ENCODE results near the gene CDKAL1. TPM values are rescaled to one million over a fixed set of nuclear protein-coding genes. Genes with fewer than 3 reads are reported as not detected.
A peak's percentile ranks its signal among the peaks of the same experiment; 100 is the strongest.

Gene CDKAL1
- total and polyA plus RNA-seq, 11 donors: 3.2 to 14.3 (median 9.3) TPM

DNA sequence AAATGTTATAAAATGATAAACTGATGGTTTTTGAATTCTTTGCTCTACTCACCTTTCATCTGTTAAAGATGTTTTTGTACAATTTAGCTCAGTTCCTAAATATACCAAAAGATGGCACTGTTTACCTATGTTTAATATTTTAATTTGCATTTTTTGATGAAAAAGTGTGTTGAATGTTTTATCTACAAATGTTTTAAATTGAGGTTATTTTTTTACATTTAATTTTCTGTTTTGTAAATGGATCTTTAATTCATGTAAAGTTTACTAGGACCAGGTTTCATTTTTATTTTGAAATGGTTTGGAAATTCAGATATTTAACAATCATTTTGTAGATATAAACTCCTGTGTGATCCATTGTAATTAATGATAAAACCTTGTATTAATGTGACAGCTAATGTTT lies 30.0 kb downstream of the CDKAL1 start:
- DNase-seq (no peak), ATAC-seq (no peak)
- Histone ChIP-seq H3K9me3 (no peaks in the 10 kb centered on the region), H3K4me1 (peaks cover 0 to 8% (median 0%) of the 10 kb centered on the region in 12 donors), H3K27me3 (no peaks in the 10 kb centered on the region), H3K36me3 (no peaks in the 10 kb centered on the region), H3K4me3 (no peak overlapping the region), H3K27ac (no peak overlapping the region)
- intact Hi-C loops (cut with DNase I): loop anchor here in 8 of 10 donors (2.0 to 5.0 kb wide), 4 partner anchors 1023 to 1373 kb away; partner anchors contain the start of gene SOX4 (in 1 of the 8)
- TF ChIP-seq POLR2A (IDR thresholded peaks at IDR 0.05): no peak
- TF ChIP-seq, protein P1, sequence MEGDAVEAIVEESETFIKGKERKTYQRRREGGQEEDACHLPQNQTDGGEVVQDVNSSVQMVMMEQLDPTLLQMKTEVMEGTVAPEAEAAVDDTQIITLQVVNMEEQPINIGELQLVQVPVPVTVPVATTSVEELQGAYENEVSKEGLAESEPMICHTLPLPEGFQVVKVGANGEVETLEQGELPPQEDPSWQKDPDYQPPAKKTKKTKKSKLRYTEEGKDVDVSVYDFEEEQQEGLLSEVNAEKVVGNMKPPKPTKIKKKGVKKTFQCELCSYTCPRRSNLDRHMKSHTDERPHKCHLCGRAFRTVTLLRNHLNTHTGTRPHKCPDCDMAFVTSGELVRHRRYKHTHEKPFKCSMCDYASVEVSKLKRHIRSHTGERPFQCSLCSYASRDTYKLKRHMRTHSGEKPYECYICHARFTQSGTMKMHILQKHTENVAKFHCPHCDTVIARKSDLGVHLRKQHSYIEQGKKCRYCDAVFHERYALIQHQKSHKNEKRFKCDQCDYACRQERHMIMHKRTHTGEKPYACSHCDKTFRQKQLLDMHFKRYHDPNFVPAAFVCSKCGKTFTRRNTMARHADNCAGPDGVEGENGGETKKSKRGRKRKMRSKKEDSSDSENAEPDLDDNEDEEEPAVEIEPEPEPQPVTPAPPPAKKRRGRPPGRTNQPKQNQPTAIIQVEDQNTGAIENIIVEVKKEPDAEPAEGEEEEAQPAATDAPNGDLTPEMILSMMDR (IDR thresholded peaks at IDR 0.05): peak; percentile 59 to 78 (median 67)

DNA sequence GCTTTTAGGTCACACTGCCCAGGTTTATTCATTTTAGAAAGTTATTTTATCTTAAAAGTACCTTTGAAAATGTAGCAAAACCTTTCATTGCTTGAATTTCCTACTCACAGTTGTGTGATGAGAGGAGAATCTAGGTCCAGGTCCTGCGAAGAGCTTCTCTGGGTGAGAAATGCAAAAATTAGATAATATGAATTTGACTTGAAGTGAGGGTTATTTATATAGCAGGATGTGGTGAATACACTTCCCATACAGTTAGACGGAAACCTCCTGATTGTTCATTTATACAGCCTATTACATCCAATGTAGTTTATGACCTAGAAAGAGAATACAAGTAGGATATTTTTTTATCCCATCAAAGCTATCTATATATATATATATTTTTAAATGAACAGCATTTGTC lies 30.5 kb downstream of the CDKAL1 start:
- peaks cover 0 to 8% (median 0%) of the 10 kb centered on the region in 12 donors for H3K4me1 ChIP-seq
- H3K9me3 ChIP-seq: no peaks in the 10 kb centered on the region
- ATAC-seq: no peak
- intact Hi-C loops (cut with DNase I): loop anchor here (2.0 to 5.0 kb wide), 4 partner anchors 1023 to 1373 kb away; partner anchors contain the start of gene SOX4 (in 1 of the 10)
- 71 to 86% (median 75%) methylated on average over 2 of the region's 2 CpGs for WGBS, 4 donors
- H3K4me3 ChIP-seq: no peak overlapping the region
- H3K27ac ChIP-seq: no peak overlapping the region
- H3K27me3 ChIP-seq: no peaks in the 10 kb centered on the region
- no peak for TF ChIP-seq POLR2A (IDR thresholded peaks at IDR 0.05)
- TF ChIP-seq, protein P1 (IDR thresholded peaks at IDR 0.05): no peak
- no peaks in the 10 kb centered on the region for H3K36me3 ChIP-seq
- no peak for DNase-seq

DNA sequence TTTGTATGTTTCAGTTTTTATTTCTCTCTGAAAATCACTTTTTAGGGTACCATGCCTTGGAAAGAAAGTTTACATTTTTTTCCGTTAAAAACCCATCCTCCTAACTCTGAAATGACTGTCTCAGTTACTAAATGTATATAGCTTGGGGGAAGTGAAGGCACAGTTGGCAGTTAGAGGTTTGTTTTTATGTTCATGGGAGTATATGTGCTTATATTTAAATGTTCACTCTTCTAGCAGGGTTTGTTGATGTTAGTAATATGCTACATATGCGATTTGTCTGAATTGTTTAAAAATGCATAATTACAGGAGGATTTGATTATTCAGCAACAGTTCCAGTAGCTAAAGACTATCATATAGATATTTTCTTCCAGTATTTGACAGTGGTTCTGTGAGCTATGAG lies 31.1 kb downstream of the CDKAL1 start:
- peaks cover 0 to 3% (median 0%) of the 10 kb centered on the region in 12 donors for H3K4me1 ChIP-seq
- ATAC-seq (no peak), DNase-seq (no peak)
- intact Hi-C loops (cut with DNase I): loop anchor here in 5 of 10 donors (2.0 to 5.0 kb wide), 2 partner anchors 1022 to 1023 kb away; no protein-coding TSS in a partner anchor
- H3K36me3 ChIP-seq: no peaks in the 10 kb centered on the region
- WGBS, 4 donors: 95 to 99% (median 97%) methylated on average over 2 of the region's 2 CpGs
- H3K27me3 ChIP-seq: no peaks in the 10 kb centered on the region
- H3K4me3 ChIP-seq: no peak overlapping the region
- H3K27ac ChIP-seq: no peak overlapping the region
- H3K9me3 ChIP-seq: no peaks in the 10 kb centered on the region
- no peak for TF ChIP-seq POLR2A (IDR thresholded peaks at IDR 0.05)
- TF ChIP-seq, protein P1 (IDR thresholded peaks at IDR 0.05): no peak

DNA sequence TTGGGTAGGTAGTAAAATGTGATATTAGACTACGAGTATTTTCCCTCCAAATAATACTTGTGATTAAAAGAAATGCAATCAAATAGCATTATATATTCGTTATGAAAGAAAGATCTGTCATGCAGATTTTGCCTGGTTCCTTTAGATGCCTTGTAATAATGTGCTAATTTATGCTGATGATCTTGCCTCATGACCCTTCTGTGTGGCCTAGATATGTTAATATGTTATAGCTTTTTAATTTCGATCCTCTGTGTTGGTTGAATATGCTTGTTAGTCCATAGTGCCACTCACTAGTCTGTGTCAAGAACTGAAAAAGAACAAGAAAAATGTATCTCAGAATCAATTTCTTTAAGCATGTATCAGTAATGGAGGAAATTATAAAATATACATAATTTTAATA lies 31.9 kb downstream of the CDKAL1 start:
- no peak for DNase-seq
- no peak overlapping the region for H3K27ac ChIP-seq
- no peaks in the 10 kb centered on the region for H3K27me3 ChIP-seq
- H3K9me3 ChIP-seq: no peaks in the 10 kb centered on the region
- ATAC-seq: no peak
- intact Hi-C loops (cut with DNase I): loop anchor here in 2 of 10 donors (5.0 kb wide), 1 partner anchor 1021 kb away; no protein-coding TSS in a partner anchor
- H3K36me3 ChIP-seq: no peaks in the 10 kb centered on the region
- WGBS, 4 donors: 93 to 97% (median 96%) methylated on average over 3 of the region's 3 CpGs
- H3K4me3 ChIP-seq: no peak overlapping the region
- H3K4me1 ChIP-seq: no peaks in the 10 kb centered on the region
- TF ChIP-seq POLR2A (IDR thresholded peaks at IDR 0.05): no peak
- TF ChIP-seq, protein P1 (IDR thresholded peaks at IDR 0.05): no peak
